IgD-negative memory B cell (primary cell): Measurements from ENCODE around the gene TTBK1. TPM values are rescaled to one million over a fixed set of nuclear protein-coding genes. Genes with fewer than 3 reads are reported as not detected.
"Not testable (repeated sequence)": the region's sequence is repeated elsewhere in the genome, so short reads cannot be mapped to it uniquely, and the experiment has no call there.

Experiments used
- H3K27ac Mint-ChIP-seq, 3 donors: one replicate each; pipeline ENCODE4 v1.8.0; 2020 to 2022; ENCODE audit warnings: mild to moderate bottlenecking in 3 of 3, mixed read lengths in 3 of 3, moderate library complexity in 1 of 3
- H3K27me3 Mint-ChIP-seq: one replicate; pipeline ENCODE4 v1.8.0; 2021; ENCODE audit warnings: mixed read lengths
- H3K36me3 Mint-ChIP-seq: one replicate; pipeline ENCODE4 v1.8.0; 2020; ENCODE audit warnings: mild to moderate bottlenecking, mixed read lengths
- H3K4me1 Mint-ChIP-seq, 3 donors: one replicate each; pipeline ENCODE4 v1.8.0; 2020 to 2022; ENCODE audit warnings: mixed read lengths in 3 of 3, mild to moderate bottlenecking in 1 of 3
- H3K4me3 Mint-ChIP-seq, 4 donors: one replicate each; pipeline ENCODE4 v1.8.0; 2020 to 2022; ENCODE audit warnings: mild to moderate bottlenecking in 4 of 4, mixed read lengths in 4 of 4, moderate library complexity in 3 of 4
- H3K9me3 Mint-ChIP-seq, 3 donors: one replicate each; pipeline ENCODE4 v1.8.0; 2020 to 2021; ENCODE audit warnings: mixed read lengths in 3 of 3, mild to moderate bottlenecking in 1 of 3
- polyA plus RNA-seq: library from polyadenylated mRNA; unstranded; fragments of 300-500 nt; fragmentation: Illumina TruSeq; gene quantifications from one replicate; pipeline ENCODE4 v1.2.3, GENCODE V29; 2021

TTBK1 gene
- polyA plus RNA-seq, 1 donor from 2014 or later = 0.04 TPM

DNA sequence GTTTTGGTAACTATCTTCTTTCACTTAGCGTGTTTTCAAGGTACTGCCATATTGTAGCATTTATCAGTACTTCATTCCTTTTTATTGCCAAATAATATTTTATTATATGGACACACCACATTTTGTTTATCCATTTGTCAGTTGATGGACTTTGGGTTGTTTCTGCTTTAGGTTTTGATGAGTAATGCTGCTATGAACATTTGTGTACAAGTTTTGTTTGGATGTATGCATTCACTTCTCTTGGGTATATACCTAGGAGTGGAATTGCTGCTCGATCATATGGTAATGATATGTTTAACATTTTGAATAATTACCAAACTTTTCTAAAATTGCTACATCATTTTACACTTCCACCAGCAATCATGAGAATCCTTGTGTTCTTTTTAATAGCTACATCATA lies 48.4 kb downstream of the TTBK1 start:
- Mint-ChIP-seq H3K4me1 (no peaks in the 10 kb centered on the region), H3K27ac (no peak overlapping the region), H3K4me3 (no peak overlapping the region), H3K9me3 (peaks cover 0 to 2% (median 0%) of the 10 kb centered on the region in 3 donors), H3K36me3 (no peaks in the 10 kb centered on the region), H3K27me3 (peaks cover 4% of the 10 kb centered on the region)

DNA sequence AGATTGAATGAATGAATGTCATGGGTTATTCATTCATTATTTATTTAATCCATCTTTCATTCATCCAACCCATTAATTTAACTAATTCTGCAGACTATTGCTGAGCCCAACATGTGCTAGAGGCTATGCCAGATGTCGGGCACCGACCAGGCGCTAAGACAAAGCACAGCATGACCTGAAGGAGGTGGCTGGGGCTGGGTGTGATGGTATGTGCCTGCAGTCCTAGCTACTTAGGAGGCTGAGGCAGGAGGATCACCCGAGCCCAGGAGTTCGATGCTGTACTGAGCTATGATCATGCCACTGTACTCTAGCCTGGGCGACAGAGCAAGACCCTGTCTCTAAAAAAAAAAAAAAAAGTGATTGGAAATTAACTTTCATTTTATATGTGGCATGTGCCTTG lies 49.1 kb downstream of the TTBK1 start:
- peaks cover 0 to 2% (median 0%) of the 10 kb centered on the region in 3 donors for H3K9me3 Mint-ChIP-seq
- no peaks in the 10 kb centered on the region for H3K4me1 Mint-ChIP-seq
- H3K4me3 Mint-ChIP-seq = no peak overlapping the region
- peaks cover 4% of the 10 kb centered on the region for H3K27me3 Mint-ChIP-seq
- H3K27ac Mint-ChIP-seq = no peak overlapping the region
- no peaks in the 10 kb centered on the region for H3K36me3 Mint-ChIP-seq

DNA sequence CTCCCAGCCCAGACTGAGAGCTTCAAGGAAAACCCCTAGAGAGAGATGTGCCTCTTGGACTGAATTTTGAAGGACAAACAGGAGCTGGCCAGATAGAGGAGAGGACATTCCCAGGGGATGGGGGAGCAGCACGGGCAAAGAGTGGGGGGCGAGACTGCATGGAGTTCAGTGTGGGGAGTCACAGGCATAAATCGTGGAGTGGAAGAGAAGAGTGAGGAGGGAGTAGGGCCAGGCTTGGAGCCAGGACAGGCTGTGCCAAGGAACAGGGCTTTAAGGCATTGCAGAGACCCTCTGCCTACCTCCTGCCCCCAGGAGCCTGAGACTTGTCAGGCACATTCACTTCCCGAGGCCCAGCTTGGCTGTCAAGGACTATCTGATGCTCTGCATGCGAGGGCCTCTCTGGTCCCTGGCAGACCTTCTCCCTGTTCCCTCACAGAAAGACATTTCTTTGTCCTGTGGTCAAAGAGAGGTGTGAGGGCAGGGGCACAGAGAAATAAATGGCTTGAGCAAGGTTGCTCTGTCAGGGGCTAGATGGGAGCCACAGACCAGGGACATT lies 49.6 kb downstream of the TTBK1 start:
- Mint-ChIP-seq H3K9me3 (peaks cover 0 to 2% (median 0%) of the 10 kb centered on the region in 3 donors), H3K27ac (no peak overlapping the region), H3K4me1 (no peaks in the 10 kb centered on the region), H3K4me3 (no peak overlapping the region), H3K27me3 (peaks cover 4% of the 10 kb centered on the region), H3K36me3 (no peaks in the 10 kb centered on the region)

DNA sequence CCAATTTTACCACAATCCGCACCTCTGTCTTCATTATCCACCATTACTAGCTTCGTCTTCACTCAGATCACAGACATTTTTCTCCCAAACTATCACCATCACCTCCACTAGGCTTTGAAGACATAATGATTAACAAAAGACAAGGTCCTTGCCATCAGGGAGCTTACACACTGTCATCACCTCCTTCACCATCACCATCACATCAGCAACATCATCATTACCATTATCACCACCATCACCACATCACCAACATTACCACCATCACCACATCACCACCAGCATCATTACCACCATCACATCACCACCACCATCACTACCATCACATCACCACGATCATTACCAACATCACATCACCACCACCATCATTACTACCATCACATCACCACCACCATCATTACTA lies 50.4 kb downstream of the TTBK1 start:
- Mint-ChIP-seq H3K27ac (no peak overlapping the region), H3K9me3 (peaks cover 0 to 2% (median 0%) of the 10 kb centered on the region in 3 donors), H3K36me3 (no peaks in the 10 kb centered on the region), H3K4me1 (peaks cover 0 to under 1% (median 0%) of the 10 kb centered on the region in 3 donors), H3K27me3 (peaks cover 5% of the 10 kb centered on the region), H3K4me3 (no peak overlapping the region)

DNA sequence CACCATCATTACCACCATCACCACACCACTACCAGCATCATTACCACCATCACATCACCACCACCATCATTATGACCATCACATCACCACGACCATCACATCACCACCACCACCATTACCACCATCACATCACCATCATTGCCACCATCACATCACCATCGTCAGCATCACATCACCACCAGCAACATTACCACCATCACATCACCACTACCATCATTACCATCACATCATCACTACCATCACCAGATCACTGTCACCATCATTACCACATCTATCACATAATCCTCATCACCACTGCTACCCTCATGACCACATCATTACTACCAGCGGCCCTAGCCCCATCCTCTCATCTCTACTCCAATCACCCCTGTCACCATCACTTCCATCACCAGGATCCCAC lies 51.3 kb downstream of the TTBK1 start:
- Mint-ChIP-seq H3K27ac (no peak overlapping the region), H3K4me1 (peaks cover 0 to 2% (median 0%) of the 10 kb centered on the region in 3 donors), H3K4me3 (no peak overlapping the region), H3K9me3 (peaks cover 0 to 2% (median 0%) of the 10 kb centered on the region in 3 donors), H3K27me3 (peaks cover 9% of the 10 kb centered on the region), H3K36me3 (no peaks in the 10 kb centered on the region)

DNA sequence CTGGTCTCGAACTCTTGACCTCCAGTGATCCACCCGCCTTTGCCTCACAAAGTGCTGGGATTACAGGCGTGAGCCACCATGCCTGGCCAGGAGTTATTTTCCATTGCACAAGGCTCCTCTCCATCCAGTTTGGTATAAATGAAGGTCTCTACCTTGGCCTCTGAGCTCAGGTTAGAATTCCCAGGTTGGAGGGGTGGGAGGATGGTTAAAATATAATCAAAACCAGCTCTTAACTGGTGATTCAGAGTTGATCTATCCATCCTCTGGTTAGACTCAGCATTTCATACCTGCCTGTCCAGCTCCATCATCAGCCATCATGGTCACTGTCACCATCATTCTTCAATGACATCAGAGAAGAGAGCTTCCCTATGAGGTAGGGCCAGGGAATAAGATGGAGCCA lies 52.2 kb downstream of the TTBK1 start:
- H3K27ac Mint-ChIP-seq = no peak overlapping the region
- peaks cover 12% of the 10 kb centered on the region for H3K27me3 Mint-ChIP-seq
- H3K9me3 Mint-ChIP-seq = peaks cover 0 to 2% (median 0%) of the 10 kb centered on the region in 3 donors
- peaks cover 2% of the 10 kb centered on the region for H3K36me3 Mint-ChIP-seq
- peaks cover 0 to 3% (median 2%) of the 10 kb centered on the region in 3 donors for H3K4me1 Mint-ChIP-seq
- H3K4me3 Mint-ChIP-seq = no peak overlapping the region

DNA sequence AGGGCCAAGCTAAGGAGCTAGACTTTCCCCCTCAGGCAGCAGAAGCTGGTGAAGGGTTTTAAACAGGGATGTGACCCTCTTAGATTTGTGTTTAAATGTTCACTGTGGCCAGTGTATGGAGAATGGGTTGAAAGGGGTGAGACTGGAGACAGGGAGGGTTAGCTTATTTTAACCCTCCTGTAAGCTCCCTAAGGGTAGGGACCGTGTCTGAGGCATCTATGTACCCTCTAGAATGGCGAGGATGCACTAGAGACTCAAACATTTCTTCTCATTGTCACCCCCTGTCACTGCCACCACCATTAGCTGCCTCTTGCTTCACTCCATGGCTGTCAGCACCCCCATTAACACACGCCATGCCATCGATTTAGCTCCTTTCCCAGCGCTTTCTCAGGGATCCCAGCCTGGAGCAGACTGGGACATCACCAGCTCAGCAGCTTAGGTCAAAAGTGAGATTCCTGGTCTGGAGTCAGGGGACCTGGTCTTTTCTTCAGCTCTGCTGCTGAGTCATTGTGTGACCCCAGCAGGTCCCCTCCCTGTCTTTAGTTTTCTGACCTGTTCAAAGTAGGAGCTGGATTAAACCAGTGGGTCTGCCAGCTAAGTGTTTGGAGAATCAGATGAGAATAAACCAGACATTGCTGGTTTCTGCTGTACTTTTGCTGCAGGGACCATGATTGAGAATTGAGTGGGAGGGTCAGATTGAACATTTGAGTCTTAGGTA lies 53.7 kb downstream of the TTBK1 start:
- peaks cover 0 to 3% (median 2%) of the 10 kb centered on the region in 3 donors for H3K4me1 Mint-ChIP-seq
- H3K27me3 Mint-ChIP-seq = peaks cover 14% of the 10 kb centered on the region
- no peak overlapping the region for H3K4me3 Mint-ChIP-seq
- H3K27ac Mint-ChIP-seq = no peak overlapping the region
- H3K9me3 Mint-ChIP-seq = peaks cover 0 to 2% (median 0%) of the 10 kb centered on the region in 3 donors
- peaks cover 2% of the 10 kb centered on the region for H3K36me3 Mint-ChIP-seq

DNA sequence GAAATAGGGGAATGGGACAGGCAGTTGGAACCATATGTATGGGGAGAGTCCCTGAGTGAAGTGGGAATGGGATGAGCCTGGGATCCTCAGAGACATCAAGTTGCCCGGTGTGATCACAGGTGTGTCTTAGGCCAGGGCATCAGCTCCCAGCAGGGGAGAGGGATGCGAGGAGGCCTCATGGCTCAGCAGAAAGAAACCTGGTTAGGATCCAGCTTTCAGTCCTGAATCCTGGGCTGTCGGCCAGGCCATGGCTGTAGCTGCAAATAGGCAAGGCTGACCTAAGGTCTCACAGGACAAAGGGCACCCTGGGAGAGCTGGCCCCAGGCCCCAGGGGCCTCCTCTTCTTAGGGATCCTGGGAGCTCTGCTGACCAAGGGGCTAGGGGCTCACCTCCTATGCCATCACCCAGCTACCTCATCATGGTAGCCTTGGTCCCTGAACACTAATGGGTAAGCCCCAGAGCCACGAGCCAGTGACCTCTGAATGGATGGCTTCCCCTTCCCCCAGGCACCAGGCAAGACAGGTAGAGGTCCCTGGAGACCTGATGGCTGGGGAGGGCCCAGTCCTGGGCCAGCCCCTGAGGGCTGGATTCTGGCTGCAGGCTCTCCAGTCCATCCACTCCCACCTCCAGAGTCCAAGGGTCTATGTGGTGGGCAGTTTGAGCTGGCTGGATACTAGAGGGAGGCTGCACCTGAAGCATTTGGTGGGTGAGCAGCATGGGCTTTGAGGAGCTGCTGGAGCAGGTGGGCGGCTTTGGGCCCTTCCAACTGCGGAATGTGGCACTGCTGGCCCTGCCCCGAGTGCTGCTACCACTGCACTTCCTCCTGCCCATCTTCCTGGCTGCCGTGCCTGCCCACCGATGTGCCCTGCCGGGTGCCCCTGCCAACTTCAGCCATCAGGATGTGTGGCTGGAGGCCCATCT lies 54.6 kb downstream of the TTBK1 start, which contains the start of gene SLC22A7:
SLC22A7 (plus strand) TSS at position 617 of the 921 bp plus-strand sequence; CDS start at position 716, 99 bp downstream.
- Mint-ChIP-seq H3K27ac (no peak within 1 kb of the TSS), H3K9me3 (peaks cover 0 to 2% (median 0%) of the 10 kb centered on the region in 3 donors), H3K27me3 (peaks cover 10% of the 10 kb centered on the region), H3K4me1 (peaks cover 0 to 3% (median 2%) of the 10 kb centered on the region in 3 donors), H3K4me3 (no peak within 1 kb of the TSS), H3K36me3 (peaks cover 2% of the 10 kb centered on the region)

DNA sequence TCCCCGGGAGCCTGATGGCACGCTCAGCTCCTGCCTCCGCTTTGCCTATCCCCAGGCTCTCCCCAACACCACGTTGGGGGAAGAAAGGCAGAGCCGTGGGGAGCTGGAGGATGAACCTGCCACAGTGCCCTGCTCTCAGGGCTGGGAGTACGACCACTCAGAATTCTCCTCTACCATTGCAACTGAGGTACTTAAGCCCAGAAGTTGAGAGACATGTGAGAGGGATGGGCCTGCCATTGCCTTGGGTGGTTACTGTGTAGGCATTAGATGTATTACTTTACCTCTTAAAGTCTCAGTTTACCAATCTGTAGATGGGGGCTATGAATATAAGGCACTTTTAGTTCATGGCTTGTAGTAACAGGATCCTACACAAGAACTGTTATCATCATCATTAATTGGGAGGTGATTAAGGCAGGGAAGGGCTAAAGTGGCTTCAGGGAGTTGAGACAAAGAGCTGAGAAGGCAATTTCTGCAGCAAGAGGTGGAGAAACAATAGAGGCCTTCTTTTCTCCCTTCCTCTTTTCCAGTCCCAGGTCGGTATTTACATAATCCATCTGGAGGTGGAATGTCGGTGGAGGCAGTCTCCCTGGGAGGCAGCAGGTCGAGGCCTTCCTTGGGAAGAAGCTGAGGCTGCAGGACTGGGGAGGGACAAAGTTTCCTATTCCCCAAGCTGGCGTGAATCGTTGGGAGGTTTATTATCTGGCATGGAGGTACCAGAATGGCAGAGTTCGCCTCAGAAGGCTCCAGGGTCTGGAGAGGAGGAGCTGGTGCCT lies 55.5 kb downstream of the TTBK1 start:
- H3K27me3 Mint-ChIP-seq = peaks cover 10% of the 10 kb centered on the region
- H3K9me3 Mint-ChIP-seq = peaks cover 0 to 2% (median 0%) of the 10 kb centered on the region in 3 donors
- no peak overlapping the region for H3K27ac Mint-ChIP-seq
- peaks cover 3% of the 10 kb centered on the region for H3K36me3 Mint-ChIP-seq
- peaks cover 0 to 3% (median 2%) of the 10 kb centered on the region in 3 donors for H3K4me1 Mint-ChIP-seq
- H3K4me3 Mint-ChIP-seq = no peak overlapping the region

DNA sequence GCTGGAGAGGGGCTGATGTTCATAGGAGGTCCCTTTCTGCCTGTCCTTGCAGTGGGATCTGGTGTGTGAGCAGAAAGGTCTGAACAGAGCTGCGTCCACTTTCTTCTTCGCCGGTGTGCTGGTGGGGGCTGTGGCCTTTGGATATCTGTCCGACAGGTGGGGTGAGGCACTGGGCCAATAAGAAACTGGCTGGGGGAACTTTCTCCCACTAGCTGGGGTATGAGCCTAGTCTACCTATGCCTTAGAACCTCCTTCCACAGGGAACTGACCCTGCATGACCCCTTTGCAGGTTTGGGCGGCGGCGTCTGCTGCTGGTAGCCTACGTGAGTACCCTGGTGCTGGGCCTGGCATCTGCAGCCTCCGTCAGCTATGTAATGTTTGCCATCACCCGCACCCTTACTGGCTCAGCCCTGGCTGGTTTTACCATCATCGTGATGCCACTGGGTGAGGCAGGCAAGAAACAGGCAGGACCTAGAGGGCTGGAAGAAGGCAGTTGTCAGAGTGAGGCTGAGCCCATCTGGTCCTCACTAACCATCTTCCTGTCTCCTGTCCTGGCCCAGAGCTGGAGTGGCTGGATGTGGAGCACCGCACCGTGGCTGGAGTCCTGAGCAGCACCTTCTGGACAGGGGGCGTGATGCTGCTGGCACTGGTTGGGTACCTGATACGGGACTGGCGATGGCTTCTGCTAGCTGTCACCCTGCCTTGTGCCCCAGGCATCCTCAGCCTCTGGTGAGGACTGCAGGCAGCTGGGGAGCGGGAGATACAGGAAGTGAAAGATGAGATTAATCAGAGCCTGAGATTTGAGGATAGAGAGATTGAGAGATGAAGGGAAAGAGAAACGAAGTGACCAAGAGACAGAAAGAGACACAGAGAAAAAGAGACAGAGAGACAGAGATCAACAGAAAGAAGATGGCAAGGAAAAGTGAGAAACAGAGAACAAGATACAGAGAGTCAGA lies 56.3 kb downstream of the TTBK1 start:
- Mint-ChIP-seq H3K4me3 (no peak overlapping the region), H3K36me3 (peaks cover 3% of the 10 kb centered on the region), H3K4me1 (peaks cover 0 to 3% (median 2%) of the 10 kb centered on the region in 3 donors), H3K27me3 (peaks cover 10% of the 10 kb centered on the region), H3K27ac (no peak overlapping the region), H3K9me3 (peaks cover 0 to 2% (median 0%) of the 10 kb centered on the region in 3 donors)

DNA sequence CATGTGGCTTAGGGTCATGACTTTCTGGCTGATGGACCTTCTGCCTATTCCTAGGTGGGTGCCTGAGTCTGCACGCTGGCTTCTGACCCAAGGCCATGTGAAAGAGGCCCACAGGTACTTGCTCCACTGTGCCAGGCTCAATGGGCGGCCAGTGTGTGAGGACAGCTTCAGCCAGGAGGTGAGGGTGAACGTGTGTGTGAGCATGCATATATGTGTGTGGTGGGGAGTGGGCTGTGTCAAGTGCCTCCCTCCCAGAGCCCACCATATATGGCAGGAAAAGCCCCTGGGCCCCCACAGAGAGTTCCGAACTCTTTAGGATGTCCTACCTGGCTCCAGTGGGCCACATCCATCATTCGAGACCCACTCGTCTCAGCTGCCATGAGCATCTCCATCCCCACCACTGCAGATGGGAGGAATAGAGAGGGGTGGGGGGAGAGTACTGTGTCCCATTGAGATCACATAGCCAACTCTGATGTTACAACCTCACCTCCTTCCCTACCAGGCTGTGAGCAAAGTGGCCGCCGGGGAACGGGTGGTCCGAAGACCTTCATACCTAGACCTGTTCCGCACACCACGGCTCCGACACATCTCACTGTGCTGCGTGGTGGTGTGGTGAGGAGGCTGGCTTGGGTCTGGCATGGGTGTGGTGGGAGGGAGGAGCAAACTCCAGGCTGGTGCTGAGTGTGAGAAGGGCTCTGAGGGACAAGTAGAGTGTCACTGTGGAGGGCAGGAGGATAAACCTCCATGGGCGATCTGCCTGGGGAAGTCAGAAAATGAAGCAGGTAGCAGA lies 58.0 kb downstream of the TTBK1 start:
- no peak overlapping the region for H3K27ac Mint-ChIP-seq
- peaks cover 3% of the 10 kb centered on the region for H3K36me3 Mint-ChIP-seq
- H3K27me3 Mint-ChIP-seq = peaks cover 10% of the 10 kb centered on the region
- H3K4me3 Mint-ChIP-seq = no peak overlapping the region
- peaks cover 0 to 3% (median 2%) of the 10 kb centered on the region in 3 donors for H3K4me1 Mint-ChIP-seq
- peaks cover 0 to 2% (median 0%) of the 10 kb centered on the region in 3 donors for H3K9me3 Mint-ChIP-seq

DNA sequence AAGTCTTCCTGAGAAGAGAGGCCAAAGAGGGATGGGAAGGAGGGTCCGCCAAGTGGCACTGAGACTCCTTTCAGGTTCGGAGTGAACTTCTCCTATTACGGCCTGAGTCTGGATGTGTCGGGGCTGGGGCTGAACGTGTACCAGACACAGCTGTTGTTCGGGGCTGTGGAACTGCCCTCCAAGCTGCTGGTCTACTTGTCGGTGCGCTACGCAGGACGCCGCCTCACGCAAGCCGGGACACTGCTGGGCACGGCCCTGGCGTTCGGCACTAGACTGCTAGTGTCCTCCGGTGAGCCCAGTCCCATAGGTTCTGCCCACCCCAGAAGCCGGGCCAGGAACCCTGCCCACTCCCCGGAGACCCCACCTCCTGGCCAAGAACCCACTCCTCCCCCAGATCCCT lies 58.8 kb downstream of the TTBK1 start:
- H3K9me3 Mint-ChIP-seq = no peaks in the 10 kb centered on the region
- peaks cover 0 to 3% (median 2%) of the 10 kb centered on the region in 3 donors for H3K4me1 Mint-ChIP-seq
- peaks cover 10% of the 10 kb centered on the region for H3K27me3 Mint-ChIP-seq
- no peak overlapping the region for H3K4me3 Mint-ChIP-seq
- H3K27ac Mint-ChIP-seq = peak overlapping the region in 1 of 3 donors; percentile 69
- H3K36me3 Mint-ChIP-seq = peaks cover 3% of the 10 kb centered on the region

DNA sequence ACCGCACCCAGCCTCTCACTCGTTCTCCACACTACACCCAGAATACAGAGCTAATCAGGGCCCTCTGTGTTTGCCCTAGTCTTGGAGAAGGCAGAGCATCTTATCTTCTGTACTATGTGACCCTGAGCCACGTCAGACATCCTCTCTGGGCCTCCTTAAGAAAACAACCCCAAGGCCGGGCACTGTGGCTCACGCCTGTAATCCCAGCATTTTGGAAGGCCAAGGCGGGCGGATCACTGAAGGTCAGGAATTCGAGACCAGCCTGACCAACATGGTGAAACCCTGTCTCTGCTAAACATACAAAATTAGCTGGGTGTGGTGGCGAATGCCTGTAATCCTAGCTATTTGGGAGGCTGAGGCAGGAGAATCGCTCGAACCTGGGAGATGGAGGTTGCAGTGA lies 59.7 kb downstream of the TTBK1 start:
- H3K9me3 Mint-ChIP-seq, H3K4me3 Mint-ChIP-seq: not testable (repeated sequence)

More for the DNA sequence above, 59.7 kb downstream of the TTBK1 start:
- not testable (repeated sequence) for H3K27me3 Mint-ChIP-seq, H3K27ac Mint-ChIP-seq, H3K4me1 Mint-ChIP-seq, H3K36me3 Mint-ChIP-seq
